Measurements from ENCODE around the gene SEPTIN1.

Gene SEPTIN1

DNA sequence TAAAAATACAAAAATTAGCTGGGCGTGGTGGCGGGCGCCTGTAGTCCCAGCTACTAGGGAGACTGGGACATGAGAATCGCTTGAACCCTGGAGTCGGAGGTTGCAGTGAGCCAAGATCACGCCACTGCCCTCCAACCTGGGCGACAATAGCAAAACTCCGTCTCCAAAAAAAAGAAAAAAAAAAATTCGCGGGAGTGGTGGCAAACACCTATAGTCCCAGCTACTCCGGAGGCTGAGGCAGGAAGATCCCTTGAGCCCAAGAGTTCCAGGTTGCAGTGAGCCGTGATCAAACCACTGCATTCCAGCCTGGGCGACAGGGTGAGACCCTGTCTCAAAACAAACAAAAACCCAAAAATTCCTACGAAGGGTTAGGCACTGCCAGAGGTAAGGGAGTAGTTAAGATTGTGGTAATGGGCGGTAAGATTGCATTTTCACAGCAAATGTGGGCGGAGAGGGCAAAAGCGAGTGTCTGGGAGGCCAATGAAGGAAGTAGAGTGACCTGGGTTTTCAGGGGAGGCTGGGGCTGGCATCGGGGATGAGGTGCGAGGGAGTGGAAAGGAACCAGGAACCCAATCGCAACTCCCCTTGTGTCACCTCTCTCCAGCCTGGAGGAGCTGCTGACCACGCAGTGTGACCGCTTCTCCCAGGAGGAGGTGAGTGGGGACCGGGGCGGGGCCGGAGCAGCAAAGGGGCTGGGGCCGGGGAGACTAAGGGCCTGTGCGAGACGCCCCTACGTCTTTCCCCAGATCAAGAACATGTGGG, 5.1 kb downstream of the SEPTIN1 start:
- DNase-seq (ENCODE audit: low read depth in 2 of 2): no peak

GRCh38 chr16:30376461-30376902, 5.9 kb downstream of the SEPTIN1 start:
- DNase-seq (ENCODE audit: low read depth in 2 of 2): no peak

DNA sequence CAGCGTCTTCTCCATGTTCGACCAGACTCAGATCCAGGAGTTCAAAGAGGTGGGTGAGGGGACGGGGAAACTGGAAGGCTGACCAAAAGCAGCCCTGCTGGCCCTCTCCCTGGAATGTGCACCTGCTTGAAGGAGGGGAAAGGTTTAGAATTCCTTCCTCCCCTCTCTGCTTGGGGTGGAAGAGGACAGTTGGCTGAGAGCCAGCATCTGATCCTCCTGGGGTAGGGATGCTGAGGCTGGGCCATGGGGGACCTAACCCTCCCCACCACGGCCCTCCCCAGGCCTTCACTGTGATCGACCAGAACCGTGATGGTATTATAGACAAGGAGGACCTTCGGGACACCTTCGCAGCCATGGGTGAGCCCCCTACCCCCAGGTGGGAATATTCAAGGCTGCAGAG, 6.5 kb downstream of the SEPTIN1 start:
- no peak for DNase-seq (ENCODE audit: low read depth in 2 of 2)

DNA sequence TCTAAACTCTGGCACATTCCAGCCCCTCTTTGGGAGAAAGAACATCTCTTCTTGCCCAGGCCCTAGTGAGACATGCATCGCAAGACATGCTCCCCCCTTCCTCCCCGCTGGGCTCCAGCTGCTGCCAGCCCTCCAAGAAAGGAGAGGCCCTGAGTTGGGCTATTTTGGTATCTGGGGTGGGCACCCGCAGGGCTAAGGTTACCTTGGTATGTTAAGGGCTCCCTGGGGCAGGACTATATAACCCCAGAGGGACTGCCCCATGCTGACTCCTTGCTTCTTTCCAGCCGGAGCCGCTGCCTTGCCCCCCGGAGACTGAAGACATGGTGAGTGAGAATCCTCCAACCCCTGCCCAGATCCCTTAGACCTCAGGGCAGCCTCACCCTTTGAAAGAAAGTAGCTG, 7.8 kb downstream of the SEPTIN1 start, which contains the start of gene MYL11:
TSS of gene MYL11 (plus strand) at position 265 of the 400 bp plus-strand sequence. CDS start at position 321, 56 bp downstream.
- no peak for DNase-seq (ENCODE audit: low read depth in 2 of 2)

- no peak for DNase-seq (ENCODE audit: low read depth in 2 of 2)
Observed at GRCh38 chr16:30372725-30373124, 9.6 kb downstream of the SEPTIN1 start.

DNA sequence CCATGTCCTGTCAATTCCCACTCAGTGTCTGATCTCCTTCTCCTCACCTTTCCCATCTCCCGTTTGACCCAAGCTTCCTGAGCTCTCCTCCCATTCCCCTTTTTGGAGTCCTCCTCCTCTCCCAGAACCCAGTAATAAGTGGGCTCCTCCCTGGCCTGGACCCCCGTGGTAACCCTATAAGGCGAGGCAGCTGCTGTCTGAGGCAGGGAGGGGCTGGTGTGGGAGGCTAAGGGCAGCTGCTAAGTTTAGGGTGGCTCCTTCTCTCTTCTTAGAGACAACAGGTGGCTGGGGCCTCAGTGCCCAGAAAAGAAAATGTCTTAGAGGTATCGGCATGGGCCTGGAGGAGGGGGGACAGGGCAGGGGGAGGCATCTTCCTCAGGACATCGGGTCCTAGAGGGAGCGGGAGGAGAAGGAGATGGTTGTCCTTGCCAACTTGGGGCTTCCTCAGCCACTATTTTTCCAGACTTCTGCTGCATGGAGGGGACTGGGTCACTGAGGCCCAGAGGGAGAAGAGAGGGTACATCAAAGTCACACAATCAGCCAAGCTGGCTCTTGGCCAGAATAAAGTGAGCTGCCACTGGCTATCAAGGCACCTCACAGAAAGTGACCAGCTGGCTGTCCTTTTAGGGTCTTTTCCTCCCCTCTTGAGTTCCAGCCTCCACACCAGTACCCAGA, 10.2 kb downstream of the SEPTIN1 start:
- no peak for DNase-seq (ENCODE audit: low read depth in 2 of 2)

GRCh38 chr16:30371248-30371816, 11.0 kb downstream of the SEPTIN1 start:
- DNase-seq (ENCODE audit: low read depth in 2 of 2): no peak

DNA sequence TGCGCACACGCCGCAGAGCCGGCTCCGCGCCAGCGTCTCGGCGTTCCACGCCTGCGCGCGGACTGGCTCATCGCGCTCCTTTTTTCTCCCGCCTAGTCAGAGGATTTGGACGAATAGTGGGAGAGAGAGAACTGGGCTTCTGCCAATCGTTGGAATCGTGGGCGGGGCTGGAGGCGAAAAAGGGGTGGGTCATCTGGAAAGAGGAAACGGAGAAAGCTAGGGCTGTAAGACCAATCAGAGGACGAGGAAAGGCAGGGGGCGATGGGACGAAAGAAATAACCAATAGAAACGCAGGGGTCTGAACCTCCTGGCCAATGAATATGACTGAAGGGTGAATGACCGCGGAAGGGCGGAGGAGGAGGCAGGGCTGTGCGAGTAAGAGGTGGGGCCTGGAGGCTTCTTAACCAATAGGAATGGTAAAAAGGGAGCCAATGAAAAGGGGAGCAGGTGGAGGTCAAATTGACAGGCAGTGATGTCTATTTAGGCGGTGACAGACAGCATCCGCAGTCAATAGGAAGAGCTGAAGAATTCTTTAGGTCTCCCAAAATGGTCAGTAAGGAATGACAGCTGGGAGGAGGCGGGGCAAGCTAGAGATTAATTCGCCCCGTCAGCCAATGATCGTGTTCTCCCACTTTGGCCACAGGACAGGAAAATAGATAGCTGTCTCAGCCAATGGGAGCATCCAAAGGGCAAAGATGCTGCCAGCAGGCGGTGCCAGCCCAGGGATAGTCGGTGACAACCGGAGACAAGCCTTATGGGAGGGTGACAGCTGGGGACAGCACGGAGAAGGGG, 11.7 kb downstream of the SEPTIN1 start, which contains the start of gene TBC1D10B:
TSS of gene TBC1D10B (minus strand) at position 39 of the 792 bp plus-strand sequence. CDS start 311 bp downstream, outside the sequence.
- DNase-seq (ENCODE audit: low read depth in 2 of 2): peak; percentile 99

DNA sequence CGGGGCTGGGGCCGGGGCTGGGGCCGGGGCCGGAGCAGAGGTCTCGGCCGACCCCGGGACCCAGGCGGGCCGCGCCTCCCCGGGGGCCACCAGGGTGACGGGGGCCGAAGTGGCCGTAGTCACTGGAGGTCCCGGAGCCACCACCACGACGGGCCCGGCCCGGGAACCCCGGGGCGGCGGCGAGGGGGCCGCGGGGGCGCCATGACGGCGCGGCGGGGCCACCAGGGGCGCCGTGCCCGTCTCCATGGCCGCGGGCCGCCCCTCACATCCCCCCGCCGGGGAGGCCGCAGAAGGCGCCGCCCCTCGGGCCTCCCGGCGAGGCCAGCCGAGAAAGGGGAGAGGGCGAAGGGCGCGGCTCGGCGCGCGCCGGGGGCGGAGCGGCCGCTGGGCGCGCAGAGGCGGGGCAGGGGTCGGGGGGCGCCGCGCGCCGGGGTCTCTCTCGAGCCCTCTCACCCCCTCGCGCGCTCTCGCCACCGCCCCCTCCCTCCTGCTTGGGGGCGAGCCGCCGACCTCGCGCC, 12.4 kb downstream of the SEPTIN1 start:
- no peak for DNase-seq (ENCODE audit: low read depth in 2 of 2)

DNA sequence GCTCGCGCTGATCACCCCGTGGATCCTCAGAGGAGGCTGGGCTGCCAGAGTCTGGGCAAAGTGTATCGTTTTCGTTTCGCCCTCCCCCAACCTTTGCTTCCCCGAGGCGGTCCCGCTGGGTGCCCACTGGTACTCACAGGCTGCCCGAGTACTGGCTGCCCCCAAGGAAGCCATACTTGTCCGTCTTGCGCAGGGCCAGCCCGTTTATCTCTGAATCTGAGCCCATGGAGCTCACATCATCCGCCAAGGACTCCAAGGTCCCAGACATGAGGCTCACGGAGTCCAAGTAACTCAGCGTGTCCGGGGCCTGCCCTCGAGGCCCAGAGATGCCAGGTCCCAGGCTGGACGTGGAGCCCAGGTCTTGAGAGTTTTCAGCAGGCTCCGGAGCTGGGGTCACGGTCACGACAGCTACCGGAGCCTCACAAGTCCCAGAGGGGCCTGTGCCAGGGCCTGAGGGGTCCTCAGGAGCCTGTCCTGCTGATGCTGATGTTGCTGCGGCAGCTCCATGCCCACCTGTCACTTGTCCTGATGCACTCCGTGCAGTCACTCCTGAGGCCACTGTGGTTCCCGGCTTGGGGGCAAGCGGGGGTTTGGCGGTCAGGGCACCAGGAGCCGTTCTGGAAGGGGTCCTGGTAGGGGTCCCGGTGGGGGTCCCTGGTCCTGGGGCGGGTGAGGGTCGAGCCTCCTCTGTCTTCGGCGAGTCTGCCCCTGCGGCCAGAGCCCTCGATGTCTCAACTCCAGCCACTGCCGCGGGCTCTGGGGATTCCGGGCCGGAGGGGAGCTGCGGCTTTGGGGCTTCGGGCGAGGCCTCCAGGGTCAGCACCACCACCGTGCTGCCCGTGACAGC, 13.0 kb downstream of the SEPTIN1 start:
- DNase-seq (ENCODE audit: low read depth in 2 of 2): no peak

DNA sequence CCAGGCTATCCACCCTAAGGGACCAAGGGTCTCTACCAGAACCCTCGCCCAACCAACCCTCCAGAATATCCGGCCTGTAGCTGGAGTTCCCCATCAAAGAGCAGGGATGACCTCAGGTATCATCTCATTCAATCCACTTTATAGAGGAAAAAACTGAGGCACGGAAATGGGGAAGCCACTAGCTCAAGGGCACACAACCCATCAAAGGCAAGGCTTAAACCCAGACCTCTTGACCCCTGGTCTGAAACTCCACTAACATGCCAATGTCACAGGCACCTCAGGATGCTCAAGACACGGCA, 13.6 kb downstream of the SEPTIN1 start:
- no peak for DNase-seq (ENCODE audit: low read depth in 2 of 2)

GRCh38 chr16:30368122-30368791, 14.1 kb downstream of the SEPTIN1 start:
- DNase-seq (ENCODE audit: low read depth in 2 of 2): no peak

- no peak for DNase-seq (ENCODE audit: low read depth in 2 of 2)
Observed at GRCh38 chr16:30367349-30368009, 14.9 kb downstream of the SEPTIN1 start.

DNA sequence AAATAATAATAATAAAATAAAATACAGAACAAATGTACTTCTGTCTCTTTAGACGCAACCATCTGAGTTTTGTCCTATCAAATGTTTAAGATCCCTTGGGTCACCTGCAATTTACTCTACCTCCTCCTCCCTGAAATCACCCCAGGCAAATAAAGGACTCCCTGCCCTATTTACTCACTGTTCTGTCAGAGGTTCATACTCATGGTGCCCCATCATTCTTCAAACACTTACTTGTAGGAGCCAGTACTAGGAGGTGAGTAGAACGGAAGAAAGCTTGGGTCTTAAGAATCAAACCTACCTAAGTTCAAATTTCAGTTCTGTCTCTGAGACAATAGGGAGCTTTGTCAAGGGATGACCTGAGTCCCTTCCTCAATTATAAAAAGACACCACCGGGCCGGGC, 15.8 kb downstream of the SEPTIN1 start:
- DNase-seq (ENCODE audit: low read depth in 2 of 2): no peak

- no peak for DNase-seq (ENCODE audit: low read depth in 2 of 2)
Observed at GRCh38 chr16:30365200-30365599, 17.2 kb downstream of the SEPTIN1 start.

DNA sequence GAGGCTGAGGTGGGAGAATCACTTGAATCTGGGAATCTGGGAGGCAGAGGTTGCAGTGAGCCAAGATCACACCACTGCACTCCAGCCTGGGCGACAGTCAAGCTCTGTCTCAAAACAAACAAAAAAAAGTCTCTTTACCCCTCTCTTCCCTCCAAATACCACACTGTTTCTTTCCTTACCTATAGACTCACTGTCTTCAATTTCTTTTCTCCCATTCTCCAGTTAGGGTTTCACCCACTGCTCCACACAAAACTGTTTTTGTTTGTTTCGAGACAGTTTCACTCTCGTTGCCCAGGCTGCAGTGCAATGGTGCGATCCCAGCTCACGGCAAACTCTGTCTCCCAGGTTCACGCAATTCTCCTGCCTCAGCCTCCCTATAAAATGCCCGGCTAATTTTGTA, 21.2 kb downstream of the SEPTIN1 start:
- DNase-seq (ENCODE audit: low read depth in 2 of 2): no peak

GRCh38 chr16:30359871-30360170, 22.5 kb downstream of the SEPTIN1 start:
- DNase-seq (ENCODE audit: low read depth in 2 of 2): no peak

DNA sequence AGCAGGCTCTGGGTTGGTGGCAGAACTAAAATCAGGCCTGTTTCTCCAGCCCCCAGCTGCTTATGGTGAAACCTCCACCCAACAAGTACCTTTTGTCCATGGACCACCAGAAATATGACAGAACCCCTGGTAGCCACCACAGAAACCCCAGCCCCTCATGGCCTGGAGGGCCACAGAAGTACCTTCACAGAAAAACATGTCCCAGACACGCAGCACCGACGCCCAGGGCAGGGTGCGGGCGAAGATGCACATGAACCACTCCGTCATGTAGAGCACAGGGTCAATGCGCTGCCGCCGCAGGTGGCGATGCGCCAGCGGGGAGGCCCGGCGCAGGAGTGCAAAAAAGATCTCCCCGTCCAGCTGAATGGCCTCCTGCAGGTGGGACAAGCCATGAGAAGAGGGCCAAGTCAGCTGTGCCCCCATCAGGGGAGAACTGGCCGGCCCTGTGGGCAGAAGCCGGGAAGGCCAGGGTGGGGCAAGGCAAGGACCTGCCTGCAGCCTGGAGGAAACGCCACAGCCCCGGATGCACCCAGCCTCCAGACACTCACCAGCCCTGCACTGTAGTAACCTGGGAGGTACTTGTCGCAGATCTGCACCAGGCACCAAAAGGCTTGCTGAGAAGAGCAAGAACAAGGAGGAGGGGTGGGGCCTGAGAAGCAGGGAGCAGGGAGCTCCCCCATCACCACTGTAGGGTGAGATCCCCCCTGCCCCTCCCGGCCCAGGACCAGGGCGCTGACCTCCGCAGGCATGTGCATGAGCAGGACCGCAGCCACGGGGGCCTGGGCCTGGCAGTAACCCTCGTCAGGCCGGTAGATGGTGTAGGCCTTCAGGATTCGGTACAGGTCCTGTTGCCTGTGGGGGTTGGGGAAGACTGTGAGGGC, 23.1 kb downstream of the SEPTIN1 start:
- no peak for DNase-seq (ENCODE audit: low read depth in 2 of 2)

DNA sequence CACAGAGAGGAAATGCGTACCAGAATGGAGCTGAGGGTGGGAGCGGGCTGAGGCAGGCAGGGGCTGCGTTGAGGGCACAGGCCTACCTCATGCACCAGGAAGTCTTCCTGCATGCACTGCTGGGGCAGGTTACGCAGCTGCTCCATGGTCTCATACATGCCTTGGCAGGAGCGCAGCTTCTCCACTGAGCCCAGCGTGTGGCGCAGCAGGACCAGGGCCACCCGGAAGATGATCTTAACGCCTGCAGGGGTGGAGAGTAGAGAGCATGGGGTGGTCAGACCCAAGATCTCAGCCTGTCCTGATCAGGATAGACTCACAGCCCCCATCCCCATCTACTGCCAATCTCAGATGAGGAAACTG, 23.8 kb downstream of the SEPTIN1 start:
- no peak for DNase-seq (ENCODE audit: low read depth in 2 of 2)
